DMS53 treated with DMSO at 0.1 percent for 48 hours (cell line): ENCODE results near the gene TYK2.
"Not testable (repeated sequence)": the region's sequence is repeated elsewhere in the genome, so short reads cannot be mapped to it uniquely, and the experiment has no call there.

ENCODE experiments used
- DNase-seq: peaks from one replicate; lab custom pipeline; 2025; ENCODE audit not compliant: unreplicated experiment; lab: John Stamatoyannopoulos, UW

TYK2 gene

GRCh38 chr19:10380313-10381102 is at the start of gene TYK2:
TYK2 (minus strand) TSS chr19:10380572; CDS start chr19:10378406, 2,166 bp downstream.
- DNase-seq = peak; percentile 88

DNA sequence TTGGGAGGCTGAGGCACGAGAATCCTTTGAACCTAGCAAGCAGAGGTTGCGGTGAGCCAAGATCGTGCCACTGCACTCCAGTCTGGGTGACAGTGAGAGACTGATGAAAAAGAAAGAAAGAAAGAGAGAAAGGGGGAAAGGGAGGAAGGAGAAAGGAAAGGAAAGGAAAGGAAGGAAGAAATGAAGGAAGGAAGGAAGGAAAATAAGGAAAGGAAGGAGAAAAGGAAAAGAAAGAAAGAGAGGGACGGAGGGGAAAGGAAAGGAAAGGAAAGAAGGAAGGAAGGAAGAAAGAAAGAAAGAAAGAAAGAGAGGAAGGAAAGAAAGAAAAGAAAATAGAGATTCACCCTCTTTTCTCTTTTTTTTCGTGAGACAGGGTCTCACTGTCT is 48.6 kb upstream of the TYK2 start:
- DNase-seq = no peak

DNA sequence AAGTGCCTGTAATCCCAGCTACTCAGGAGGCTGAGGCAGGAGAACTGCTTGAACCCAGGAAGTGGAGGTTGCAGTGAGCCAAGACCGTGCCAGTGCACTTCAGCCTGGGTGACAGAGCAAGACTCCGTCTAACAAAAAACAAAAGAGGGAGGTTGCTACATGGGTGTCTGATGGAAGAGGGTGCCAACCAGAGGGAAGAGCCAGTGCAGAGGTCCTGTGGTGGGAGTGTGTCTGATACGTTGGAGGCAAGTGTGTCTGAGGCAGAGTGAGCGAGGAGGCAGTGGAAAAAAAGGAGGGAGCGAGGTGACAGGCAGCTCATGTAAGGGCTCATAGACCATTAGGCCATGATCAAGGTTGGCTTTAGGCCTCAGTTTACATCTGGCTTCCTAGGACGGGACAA is 46.8 kb upstream of the TYK2 start:
- no peak for DNase-seq

GRCh38 chr19:10424011-10424637 is 43.8 kb upstream of the TYK2 start:
- peak; percentile 50 for DNase-seq

- no peak for DNase-seq
These were observed 42.5 kb upstream of the TYK2 start for GRCh38 chr19:10422846-10423245.

DNA sequence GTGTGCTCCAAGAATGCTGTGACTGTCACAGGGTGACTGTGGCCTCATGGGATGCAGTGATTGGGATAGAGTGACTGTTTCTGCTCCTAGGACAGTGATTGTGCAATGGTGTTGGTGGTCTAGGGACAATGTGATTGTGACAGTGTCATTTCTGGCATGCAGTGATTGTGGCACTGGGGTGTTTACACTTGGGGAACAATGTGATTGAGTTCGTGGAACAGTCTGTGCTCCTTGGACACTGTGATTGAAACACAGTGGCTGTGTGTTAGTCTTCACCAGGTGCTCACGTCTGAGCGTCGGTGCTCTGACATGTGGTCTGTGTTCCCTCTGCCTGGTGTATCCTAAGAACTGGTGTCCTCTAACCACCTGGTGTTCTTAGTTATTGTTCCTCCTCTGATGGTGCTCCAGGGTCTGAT is 41.7 kb upstream of the TYK2 start:
- no peak for DNase-seq

GRCh38 chr19:10421240-10422045 is 41.1 kb upstream of the TYK2 start:
- no peak for DNase-seq

DNA sequence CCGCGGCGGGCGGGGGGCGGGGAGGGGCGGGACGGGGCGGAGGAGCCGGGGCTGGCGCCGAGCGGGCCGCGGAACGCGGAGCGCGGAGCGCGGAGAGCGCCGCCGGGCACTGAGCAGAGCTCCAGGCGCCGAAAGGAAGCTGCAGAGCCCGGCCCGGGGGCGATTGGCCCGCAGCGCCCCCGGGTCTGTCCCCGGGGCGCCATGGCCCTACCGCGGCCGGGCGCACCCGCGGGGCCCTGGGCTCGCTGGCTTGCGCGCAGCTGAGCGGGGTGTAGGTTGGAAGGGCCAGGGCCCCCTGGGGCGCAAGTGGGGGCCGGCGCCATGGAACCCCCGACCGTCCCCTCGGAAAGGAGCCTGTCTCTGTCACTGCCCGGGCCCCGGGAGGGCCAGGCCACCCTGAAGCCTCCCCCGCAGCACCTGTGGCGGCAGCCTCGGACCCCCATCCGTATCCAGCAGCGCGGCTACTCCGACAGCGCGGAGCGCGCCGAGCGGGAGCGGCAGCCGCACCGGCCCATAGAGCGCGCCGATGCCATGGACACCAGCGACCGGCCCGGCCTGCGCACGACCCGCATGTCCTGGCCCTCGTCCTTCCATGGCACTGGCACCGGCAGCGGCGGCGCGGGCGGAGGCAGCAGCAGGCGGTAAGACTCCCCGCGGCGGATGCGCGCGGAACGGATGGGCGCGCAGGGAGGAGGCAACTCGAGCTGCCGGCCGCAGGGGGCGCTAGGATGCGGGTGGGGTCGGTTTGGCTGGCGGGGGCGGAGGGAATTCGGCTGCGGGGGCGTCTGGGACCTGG is 40.3 kb upstream of the TYK2 start, which contains the start of gene PDE4A:
PDE4A (plus strand) TSS at position 95 of the 796 bp plus-strand sequence; CDS start at position 322, 227 bp downstream.
- DNase-seq = no peak

DNA sequence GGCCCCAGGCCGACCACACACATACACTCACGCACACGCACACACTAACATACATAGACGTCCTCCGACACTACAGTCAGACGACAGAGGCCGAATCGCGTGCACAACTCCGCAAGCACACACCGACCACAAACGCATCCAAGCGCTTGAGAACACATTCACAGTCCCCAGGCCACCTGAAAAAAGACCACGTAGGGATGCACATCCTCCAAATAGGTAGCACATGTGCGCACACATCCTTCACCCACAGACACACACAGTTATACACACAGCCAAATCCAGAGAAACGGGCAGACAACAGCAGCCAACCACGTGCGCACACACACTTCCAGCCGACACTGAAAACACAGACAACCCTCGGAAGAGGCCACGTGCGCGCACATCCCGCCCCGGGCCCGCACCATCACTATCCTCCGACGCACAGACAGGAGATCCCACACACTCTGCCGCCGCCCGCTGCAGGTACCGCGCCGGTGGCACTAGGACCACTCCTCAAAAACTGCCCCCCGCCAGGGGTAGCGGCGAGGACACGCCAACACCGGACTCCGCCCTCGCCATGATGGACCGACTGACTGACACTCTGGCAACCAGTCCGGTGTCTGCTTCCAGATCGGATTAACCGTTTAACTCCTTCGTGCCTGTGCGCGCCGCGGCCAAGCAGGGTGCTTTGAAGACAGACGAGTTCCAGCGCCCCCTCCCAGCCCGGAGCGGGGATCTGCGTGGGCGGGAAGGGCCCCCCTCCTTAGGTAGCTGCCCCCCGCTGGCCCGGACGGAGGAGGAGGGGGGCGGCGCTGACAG is 39.5 kb upstream of the TYK2 start:
- DNase-seq = peak; percentile 25

GRCh38 chr19:10419200-10419645 is 38.9 kb upstream of the TYK2 start:
- DNase-seq = no peak

GRCh38 chr19:10418485-10419199 is 38.3 kb upstream of the TYK2 start:
- peak; percentile 14 for DNase-seq

DNA sequence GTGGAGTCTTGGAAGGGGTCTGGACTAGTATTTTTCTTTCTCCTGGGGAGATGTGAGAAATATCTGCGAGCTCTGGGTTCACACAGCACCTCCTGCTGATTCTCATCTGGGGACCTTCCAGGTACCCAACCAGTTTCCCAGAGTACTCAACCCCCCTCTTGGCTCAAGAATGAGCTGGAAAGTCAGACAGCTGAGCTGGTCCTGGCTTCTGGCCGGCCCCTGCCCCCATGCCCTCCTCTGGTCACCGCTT is 37.8 kb upstream of the TYK2 start:
- no peak for DNase-seq

GRCh38 chr19:10417541-10418234 is 37.3 kb upstream of the TYK2 start:
- DNase-seq = no peak

- peak; percentile 59 for DNase-seq
These were observed 36.2 kb upstream of the TYK2 start for GRCh38 chr19:10416380-10417257.

GRCh38 chr19:10416083-10416379 is 35.7 kb upstream of the TYK2 start:
- DNase-seq = peak; percentile 34

DNA sequence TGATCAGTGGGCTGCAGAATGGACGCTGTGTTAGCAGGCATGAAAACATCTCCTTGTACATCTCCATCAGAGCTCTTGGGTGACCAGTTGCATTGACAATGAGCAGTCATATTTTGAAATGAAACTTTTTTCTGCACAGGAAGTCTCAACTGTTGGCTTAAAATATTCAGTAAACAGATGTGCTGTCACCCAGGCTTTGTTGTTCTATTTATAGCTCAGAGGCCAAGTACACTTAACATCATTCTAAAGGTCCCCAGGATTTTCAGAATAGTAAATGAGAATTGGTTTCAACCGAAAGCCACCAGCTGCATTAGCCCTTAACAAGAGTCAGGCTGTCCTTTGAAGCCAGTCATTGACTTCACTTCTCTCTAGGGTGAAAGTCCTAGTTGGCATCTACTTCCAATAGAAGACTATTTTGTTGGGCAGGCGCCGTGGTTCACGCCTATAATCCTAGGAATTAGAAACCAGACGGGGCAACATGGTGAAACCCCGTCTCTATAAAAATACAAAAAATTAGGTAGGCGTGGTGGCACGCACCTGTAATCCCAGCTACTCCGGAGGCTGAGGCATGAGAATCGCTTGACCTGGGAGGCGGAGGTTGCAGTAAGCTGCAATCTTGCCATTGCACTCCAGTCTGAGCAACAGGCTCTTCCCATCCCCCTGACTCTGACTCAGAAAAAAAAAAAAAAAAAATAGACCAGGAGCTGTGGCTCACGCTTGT is 32.0 kb upstream of the TYK2 start:
- peak; percentile 45 for DNase-seq

DNA sequence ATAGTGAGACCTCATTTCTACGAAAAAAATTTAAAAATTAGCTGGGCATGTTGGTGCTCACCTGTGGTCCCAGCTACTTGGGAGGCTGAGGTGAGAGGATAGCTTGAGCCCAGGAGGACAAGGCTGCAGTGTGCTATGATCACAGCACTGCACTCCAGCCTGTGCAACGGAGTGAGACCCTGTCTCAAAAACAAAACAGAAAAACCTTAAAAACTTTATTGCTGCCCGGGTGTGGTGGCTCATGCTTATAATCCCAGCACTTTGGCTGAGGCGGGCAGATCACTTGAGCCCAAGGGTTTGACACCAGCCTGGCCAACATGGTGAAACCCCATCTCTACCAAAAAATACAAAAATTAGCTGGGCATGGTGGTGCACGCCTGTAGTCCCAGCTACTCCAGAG is 30.9 kb upstream of the TYK2 start:
- not testable (repeated sequence) for DNase-seq
